ENCODE results near the gene ADK. TPM values are rescaled to one million over a fixed set of nuclear protein-coding genes. Genes with fewer than 3 reads are reported as not detected.

The ADK gene
- total and polyA plus RNA-seq, 2 experiments from 2014 or later: 39.9 to 53.0 TPM

DNA sequence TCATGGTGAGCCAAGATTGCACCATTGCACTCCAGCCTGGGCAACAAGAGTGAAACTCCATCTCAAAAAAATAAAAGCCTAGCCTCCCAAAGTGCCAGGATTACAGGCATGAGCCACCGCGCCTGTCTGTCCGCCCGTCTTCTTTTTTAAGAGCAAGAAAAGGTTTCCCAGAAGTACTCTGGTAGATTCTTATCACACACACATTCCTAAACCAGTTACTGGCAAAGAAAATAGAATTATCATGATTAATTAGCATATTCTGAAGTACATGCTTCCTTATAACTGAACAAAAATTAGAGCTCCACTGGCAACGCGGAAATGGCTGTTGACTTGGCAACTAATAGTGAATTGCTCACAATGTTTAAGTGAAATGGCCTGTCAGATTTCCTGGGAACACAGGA lies 87.0 kb downstream of the ADK start:
- no peak for DNase-seq (ENCODE audit: low spot score)
- no peaks in the 10 kb centered on the region for H3K27me3 Mint-ChIP-seq (ENCODE audit: insufficient read depth, low read depth, poor library complexity)
- Histone ChIP-seq H3K4me3 (no peak overlapping the region), H3K27me3 (ENCODE audit: insufficient read depth) (no peaks in the 10 kb centered on the region), H4K20me1 (replicated peaks; ENCODE audit: insufficient read depth) (no peaks in the 10 kb centered on the region), H3K4me1 (ENCODE audit: insufficient read depth) (peaks cover 2% of the 10 kb centered on the region; the same call in 1 of the 2 replicates), H2AFZ (no peak overlapping the region), H3K36me3 (ENCODE audit: insufficient read depth) (no peaks in the 10 kb centered on the region), H3K9me2 (ENCODE audit: insufficient read depth) (no peaks in the 10 kb centered on the region), H3K27ac (ENCODE audit: low read depth) (no peak overlapping the region), H3F3A (replicated peaks; ENCODE audit: low read depth) (no peaks in the 10 kb centered on the region), H3K79me2 (replicated peaks; ENCODE audit: insufficient read depth) (no peaks in the 10 kb centered on the region), H3K4me2 (no peak overlapping the region)
- H3K27ac Mint-ChIP-seq: no peak overlapping the region
- TF ChIP-seq, protein P1, sequence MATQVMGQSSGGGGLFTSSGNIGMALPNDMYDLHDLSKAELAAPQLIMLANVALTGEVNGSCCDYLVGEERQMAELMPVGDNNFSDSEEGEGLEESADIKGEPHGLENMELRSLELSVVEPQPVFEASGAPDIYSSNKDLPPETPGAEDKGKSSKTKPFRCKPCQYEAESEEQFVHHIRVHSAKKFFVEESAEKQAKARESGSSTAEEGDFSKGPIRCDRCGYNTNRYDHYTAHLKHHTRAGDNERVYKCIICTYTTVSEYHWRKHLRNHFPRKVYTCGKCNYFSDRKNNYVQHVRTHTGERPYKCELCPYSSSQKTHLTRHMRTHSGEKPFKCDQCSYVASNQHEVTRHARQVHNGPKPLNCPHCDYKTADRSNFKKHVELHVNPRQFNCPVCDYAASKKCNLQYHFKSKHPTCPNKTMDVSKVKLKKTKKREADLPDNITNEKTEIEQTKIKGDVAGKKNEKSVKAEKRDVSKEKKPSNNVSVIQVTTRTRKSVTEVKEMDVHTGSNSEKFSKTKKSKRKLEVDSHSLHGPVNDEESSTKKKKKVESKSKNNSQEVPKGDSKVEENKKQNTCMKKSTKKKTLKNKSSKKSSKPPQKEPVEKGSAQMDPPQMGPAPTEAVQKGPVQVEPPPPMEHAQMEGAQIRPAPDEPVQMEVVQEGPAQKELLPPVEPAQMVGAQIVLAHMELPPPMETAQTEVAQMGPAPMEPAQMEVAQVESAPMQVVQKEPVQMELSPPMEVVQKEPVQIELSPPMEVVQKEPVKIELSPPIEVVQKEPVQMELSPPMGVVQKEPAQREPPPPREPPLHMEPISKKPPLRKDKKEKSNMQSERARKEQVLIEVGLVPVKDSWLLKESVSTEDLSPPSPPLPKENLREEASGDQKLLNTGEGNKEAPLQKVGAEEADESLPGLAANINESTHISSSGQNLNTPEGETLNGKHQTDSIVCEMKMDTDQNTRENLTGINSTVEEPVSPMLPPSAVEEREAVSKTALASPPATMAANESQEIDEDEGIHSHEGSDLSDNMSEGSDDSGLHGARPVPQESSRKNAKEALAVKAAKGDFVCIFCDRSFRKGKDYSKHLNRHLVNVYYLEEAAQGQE (IDR thresholded peaks at IDR 0.05; ENCODE audit: unreplicated experiment): no peak
- TF ChIP-seq EZH2 (IDR thresholded peaks at IDR 0.05; ENCODE audit: low read depth, unreplicated experiment): no peak
- no peak for TF ChIP-seq NANOG (IDR thresholded peaks at IDR 0.05; ENCODE audit: borderline replicate concordance)
- no peak for TF ChIP-seq JUNB (IDR thresholded peaks at IDR 0.05; ENCODE audit: unreplicated experiment)
- no peak for TF ChIP-seq CREB1 (CRISPR knock-in tag; IDR thresholded peaks at IDR 0.05; ENCODE audit: low read depth)
- no peak for TF ChIP-seq ZNF114 (CRISPR knock-in tag; IDR thresholded peaks at IDR 0.05)
- TF ChIP-seq, protein P2, sequence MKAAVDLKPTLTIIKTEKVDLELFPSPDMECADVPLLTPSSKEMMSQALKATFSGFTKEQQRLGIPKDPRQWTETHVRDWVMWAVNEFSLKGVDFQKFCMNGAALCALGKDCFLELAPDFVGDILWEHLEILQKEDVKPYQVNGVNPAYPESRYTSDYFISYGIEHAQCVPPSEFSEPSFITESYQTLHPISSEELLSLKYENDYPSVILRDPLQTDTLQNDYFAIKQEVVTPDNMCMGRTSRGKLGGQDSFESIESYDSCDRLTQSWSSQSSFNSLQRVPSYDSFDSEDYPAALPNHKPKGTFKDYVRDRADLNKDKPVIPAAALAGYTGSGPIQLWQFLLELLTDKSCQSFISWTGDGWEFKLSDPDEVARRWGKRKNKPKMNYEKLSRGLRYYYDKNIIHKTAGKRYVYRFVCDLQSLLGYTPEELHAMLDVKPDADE (IDR thresholded peaks at IDR 0.05): no peak
- no peak for TF ChIP-seq ZNF331 (CRISPR knock-in tag; IDR thresholded peaks at IDR 0.05; ENCODE audit: low read depth)
- H3K4me1 Mint-ChIP-seq: peaks cover 8% of the 10 kb centered on the region
- H3K36me3 Mint-ChIP-seq (ENCODE audit: low read depth): peaks cover 5% of the 10 kb centered on the region
- no peak overlapping the region for H3K4me3 Mint-ChIP-seq
- H3K9me3 Mint-ChIP-seq: no peaks in the 10 kb centered on the region
- no peak for ATAC-seq

DNA sequence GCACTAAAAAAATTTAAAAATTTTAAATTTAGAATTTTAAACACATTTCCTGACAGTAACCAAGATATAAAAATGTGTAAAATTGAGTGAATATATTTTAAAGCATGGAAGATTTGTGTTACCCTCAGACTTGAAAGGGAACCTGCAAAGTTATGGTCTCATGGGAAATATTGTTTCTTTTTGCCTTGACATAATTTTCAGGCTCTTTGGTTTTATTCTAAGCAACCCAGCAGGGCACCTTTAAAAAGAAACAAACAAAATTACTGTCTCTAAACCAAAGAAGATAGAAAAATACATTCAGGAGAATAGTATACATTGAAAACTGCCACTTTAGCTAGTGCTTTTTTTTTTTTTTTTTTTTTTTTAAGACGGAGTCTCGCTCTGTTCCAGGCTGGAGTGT lies 87.5 kb downstream of the ADK start:
- no peaks in the 10 kb centered on the region for H4K20me1 ChIP-seq (replicated peaks; ENCODE audit: insufficient read depth)
- no peak overlapping the region for H3K27ac Mint-ChIP-seq
- H3K27ac ChIP-seq (ENCODE audit: low read depth): no peak overlapping the region
- no peaks in the 10 kb centered on the region for H3F3A ChIP-seq (replicated peaks; ENCODE audit: low read depth)
- H3K9me3 Mint-ChIP-seq: no peaks in the 10 kb centered on the region
- no peak overlapping the region for H2AFZ ChIP-seq
- no peak overlapping the region for H3K4me3 Mint-ChIP-seq
- DNase-seq (ENCODE audit: low spot score) (no peak), ATAC-seq (no peak)
- no peaks in the 10 kb centered on the region for H3K27me3 Mint-ChIP-seq (ENCODE audit: insufficient read depth, low read depth, poor library complexity)
- no peak overlapping the region for H3K4me2 ChIP-seq
- no peaks in the 10 kb centered on the region for H3K36me3 ChIP-seq (ENCODE audit: insufficient read depth)
- H3K9me2 ChIP-seq (ENCODE audit: insufficient read depth): no peaks in the 10 kb centered on the region
- peaks cover 8% of the 10 kb centered on the region for H3K36me3 Mint-ChIP-seq (ENCODE audit: low read depth)
- no peaks in the 10 kb centered on the region for H3K27me3 ChIP-seq (ENCODE audit: insufficient read depth)
- no peaks in the 10 kb centered on the region for H3K4me1 ChIP-seq (ENCODE audit: insufficient read depth)
- no peak overlapping the region for H3K4me3 ChIP-seq
- H3K79me2 ChIP-seq (replicated peaks; ENCODE audit: insufficient read depth): no peaks in the 10 kb centered on the region
- peaks cover 3% of the 10 kb centered on the region; the same call in 2 of the 3 replicates for H3K4me1 Mint-ChIP-seq
- TF ChIP-seq STAT1 (IDR thresholded peaks at IDR 0.05; ENCODE audit: unreplicated experiment) (no peak), EZH2 (IDR thresholded peaks at IDR 0.05; ENCODE audit: low read depth, unreplicated experiment) (no peak), ZNF114 (CRISPR knock-in tag; IDR thresholded peaks at IDR 0.05) (no peak), POLR2AphosphoS5 (IDR thresholded peaks at IDR 0.05; ENCODE audit: low read depth) (no peak), JUNB (IDR thresholded peaks at IDR 0.05; ENCODE audit: unreplicated experiment) (no peak), ZNF331 (CRISPR knock-in tag; IDR thresholded peaks at IDR 0.05; ENCODE audit: low read depth) (no peak)
- TF ChIP-seq, protein P1 (IDR thresholded peaks at IDR 0.05; ENCODE audit: unreplicated experiment): no peak
- TF ChIP-seq, protein P2 (IDR thresholded peaks at IDR 0.05): no peak
